HG03432 (cell line): ENCODE measurements around the gene SLC15A1.

Source experiments
- ATAC-seq: cut with Tn5 transposase; IDR thresholded peaks from one replicate; pipeline ENCODE4 v1.9.1; 2021; ENCODE audit warnings: mild to moderate bottlenecking, moderate library complexity; ENCODE audit not compliant: unreplicated experiment

Gene SLC15A1

DNA sequence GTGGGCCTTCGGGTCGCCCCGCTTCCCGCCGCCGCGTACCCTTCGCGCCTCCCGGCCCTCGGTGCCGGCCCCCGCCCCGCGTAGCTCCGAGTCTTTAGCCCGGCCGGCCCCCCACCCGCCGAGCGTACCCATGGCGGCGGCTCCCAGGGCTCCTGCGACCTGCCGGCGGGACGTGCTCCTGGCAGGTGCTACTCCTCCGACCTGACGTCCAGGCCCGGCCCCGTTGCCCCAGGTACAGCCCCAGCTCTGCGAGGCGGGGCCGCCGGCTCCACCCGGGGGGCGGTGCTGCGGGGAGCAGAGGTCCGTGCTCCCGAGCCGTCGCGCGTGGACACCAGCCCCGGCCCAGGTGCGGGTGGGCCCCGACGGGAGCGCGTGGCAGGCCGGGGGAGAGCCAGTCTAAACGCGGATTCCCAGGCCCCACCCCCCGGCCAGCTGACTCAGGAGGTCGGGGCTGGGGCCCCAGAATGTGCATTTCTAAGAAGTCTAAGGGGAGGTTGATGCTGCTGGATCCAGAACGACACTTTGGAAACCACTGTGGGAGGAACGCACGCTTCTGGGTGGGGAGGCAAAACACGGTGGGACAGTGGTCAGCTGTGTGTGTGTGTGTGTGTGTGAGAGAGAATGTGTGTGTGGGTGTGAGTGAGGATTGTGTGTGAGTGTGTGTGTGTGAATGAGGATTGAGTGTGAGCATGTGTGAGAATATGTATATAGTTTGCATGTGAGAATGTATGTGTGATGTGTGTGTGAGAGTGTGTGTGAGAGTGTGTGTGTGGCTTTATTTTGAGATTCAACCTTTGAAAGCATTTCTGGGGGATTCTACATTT is at the start of gene SLC15A1:
Gene SLC15A1, minus strand, starts transcription at position 206 of the 824 bp plus-strand sequence. Its CDS starts 74 bp downstream, at position 132.
- ATAC-seq, result no peak

- no peak for ATAC-seq
Measured at GRCh38 chr13:98801626-98802418, 49.4 kb upstream of the SLC15A1 start.

DNA sequence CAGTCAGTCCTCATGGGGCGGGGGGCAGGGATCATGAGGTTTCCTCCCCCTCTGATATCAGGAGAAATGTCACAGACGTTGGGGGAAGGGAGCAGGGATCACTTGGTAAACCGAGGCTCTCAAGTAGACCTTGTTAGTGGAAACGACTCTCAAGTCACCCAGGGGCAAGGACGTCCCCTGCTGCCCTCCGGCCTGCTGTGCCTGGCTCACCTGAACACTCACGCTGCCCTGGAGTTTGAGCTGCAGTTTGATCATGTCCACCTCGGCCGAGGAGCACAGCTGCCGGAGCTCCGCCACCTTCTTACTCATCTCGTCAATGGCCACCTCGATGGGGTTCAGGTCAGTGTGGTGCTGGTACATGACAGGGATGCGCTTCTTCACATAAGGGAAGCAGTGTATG is 47.6 kb upstream of the SLC15A1 start:
- ATAC-seq, result no peak

DNA sequence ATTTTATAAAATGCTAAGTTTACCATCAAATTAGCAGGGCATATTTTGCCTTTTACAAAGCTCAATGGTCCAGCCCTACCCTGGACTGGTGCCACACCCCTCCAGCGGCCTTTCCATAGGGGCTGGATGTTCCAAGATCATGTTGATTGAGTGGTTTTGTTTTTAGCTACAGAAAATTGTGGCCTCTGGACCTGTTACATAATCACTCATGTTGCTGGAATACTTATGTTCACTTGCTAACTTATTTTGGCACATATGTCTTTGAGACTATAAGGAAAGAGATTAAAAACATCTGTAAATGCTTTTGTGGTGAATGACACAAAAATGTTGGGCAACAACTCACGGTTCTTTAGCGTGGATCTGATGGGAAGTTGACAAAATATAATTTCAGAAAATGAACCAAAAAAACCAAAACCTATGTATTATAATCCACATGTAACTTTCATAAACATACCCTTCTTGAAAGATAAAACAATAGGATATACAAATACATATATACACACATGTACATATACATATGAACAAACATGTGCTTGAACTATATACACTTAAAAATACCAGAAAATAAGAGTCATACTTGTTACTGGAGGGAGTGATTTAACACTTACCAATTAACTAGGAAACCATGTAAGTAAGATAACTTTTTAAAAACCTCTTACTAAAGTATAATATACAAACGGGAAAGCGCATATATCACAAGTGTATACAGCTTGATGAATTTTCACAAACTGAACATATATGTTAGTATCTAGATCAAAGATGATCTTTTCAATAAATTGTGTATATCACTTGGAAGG is 46.6 kb upstream of the SLC15A1 start:
- ATAC-seq, result no peak

DNA sequence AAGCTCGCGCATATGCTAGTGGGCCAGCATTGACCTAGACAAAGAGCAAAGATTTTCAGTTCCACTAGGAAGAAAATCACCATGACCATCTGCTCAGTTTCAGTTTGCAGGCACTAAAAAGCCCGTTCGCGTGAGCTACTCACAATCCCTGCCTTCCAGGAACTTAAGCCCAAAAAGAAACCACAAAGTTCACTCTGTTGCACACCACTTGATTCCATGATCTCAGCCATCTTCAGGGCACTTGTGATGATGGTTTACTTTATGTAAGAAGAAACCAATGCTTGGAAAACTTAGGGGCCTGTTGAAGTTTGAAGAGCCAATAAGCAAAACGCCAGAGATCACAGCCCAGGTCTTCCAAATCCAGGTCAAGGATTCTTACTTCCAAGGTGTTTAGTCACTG is 45.0 kb upstream of the SLC15A1 start:
- ATAC-seq, result no peak

DNA sequence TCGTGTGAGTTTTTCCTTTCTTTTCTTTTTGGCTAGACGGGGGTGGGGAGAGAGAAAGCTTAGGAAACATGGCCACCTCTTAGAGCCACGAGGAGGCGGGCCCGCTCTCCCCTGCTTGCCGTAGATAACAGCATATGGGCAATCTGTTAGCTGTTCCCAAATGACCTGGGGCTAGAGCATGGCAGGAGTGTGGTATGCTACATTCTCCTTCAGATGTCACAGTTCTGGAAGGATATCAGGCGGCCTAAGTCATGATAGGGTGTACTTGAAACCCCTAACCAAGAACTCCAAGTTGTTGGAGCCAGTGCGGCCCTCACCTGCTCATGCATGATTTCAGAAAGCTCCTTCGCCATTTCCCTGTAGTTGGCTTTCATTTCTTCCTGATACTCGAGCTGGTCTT is 44.3 kb upstream of the SLC15A1 start:
- no peak for ATAC-seq

- no peak for ATAC-seq
Measured at GRCh38 chr13:98796191-98796590, 43.7 kb upstream of the SLC15A1 start.

GRCh38 chr13:98795220-98795619 is 42.7 kb upstream of the SLC15A1 start:
- ATAC-seq, result no peak

GRCh38 chr13:98794498-98794897 is 42.0 kb upstream of the SLC15A1 start:
- ATAC-seq, result no peak

- no peak for ATAC-seq
Measured at GRCh38 chr13:98792785-98793495, 40.5 kb upstream of the SLC15A1 start.

DNA sequence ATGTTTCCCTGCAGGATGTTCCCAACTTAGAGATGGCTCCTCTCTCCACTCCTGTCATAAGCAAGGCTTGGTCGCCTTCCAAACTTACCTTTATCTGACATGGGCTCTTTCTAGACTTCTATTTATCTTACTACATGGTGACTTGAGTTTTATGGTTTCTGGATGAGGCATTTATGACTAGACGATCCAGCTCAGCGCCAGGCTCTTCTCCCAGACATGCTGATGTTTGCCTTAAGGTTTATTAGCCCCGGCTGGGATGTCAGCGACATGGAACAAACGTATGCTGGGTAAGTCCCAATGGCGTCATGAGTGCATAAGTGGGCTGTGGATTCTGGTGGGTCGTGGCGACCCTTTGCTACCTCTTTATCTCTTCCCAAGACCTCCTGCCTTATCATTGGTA is 39.8 kb upstream of the SLC15A1 start:
- ATAC-seq, result no peak

DNA sequence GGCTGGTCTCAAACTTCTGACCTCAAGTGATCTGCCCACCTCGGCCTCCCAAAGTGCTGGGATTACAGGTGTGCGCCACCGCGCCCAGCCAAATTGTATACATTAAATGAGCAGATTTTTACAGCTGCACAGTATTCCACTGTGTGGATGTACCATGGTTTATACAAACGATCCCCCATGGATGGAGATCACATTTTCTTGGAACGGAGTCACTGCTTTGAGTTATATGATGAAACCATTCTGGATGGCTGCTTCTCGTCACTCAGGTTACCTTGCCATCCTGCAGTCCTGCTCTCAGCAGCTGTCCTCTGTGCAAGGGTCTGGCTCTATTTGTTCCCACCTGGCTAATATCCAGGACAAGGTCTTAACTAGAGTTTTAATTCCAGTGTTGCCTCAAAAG is 39.1 kb upstream of the SLC15A1 start:
- no peak for ATAC-seq

DNA sequence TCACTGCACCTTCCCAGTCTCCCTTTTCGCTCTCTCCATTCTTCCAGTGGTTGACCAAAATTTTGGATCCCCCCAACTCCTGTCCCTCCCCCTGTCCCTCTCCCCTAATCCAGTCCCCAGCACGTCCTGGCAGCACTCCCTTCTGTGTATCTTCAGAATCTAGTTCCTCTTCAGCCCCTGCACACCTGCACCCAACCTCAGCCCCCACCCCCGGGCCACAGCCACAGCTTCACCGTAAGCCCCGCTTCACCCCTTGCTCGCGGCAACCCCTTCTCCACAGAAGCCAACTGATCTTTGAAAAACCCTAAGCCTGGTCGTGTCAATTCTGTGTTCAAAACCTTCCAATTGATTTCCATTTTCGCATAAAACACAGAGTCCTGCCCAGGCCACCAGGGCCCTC is 35.5 kb upstream of the SLC15A1 start:
- no peak for ATAC-seq

- no peak for ATAC-seq
Measured at GRCh38 chr13:98787173-98787572, 34.7 kb upstream of the SLC15A1 start.

DNA sequence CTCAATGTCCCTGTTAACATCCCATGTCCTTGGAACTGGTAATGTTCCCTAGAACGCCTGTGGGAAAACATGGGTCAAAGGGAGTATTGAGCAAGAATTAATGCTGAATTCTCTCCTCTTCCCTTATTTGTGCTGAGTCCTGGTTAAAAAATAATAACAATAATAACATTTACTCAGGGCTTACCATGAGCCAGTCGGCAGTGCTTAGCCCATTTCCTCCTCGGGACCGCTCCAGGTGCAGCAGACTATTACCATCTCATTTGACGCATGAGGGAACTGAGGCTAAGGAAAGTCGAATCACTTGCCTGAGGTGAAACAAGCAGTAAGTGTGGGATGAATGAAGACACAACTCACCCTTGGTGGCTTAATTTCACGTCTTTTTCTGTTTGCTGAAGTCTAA is 33.6 kb upstream of the SLC15A1 start:
- no peak for ATAC-seq

GRCh38 chr13:98785405-98785804 is 32.9 kb upstream of the SLC15A1 start:
- no peak for ATAC-seq

- no peak for ATAC-seq
Measured at GRCh38 chr13:98784666-98785065, 32.2 kb upstream of the SLC15A1 start.

- ATAC-seq, result no peak
Measured at GRCh38 chr13:98783856-98784478, 31.5 kb upstream of the SLC15A1 start.

GRCh38 chr13:98782654-98783053 is 30.2 kb upstream of the SLC15A1 start:
- no peak for ATAC-seq

DNA sequence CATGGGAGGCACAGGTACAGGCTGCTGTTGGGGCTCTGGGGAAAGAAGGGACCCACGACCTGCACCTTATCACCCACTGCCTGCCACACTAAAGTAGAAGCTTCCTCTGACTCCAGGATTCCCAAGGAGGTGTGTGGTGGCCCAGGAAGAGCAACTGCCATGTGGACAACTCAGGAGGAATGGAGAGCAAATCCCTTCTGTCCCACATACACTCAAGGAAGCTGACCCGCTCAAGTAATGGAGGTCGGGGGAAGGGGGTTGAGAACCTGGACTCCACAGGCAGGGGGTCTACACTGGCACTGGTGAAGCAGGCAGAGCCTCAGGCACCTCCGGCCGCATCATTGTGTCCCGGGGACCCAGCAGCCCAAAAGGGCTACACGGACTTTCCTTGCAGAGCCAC is 29.4 kb upstream of the SLC15A1 start:
- ATAC-seq, result no peak
